Measurements from ENCODE around the gene PITHD1. TPM values are rescaled to one million over a fixed set of nuclear protein-coding genes. Genes with fewer than 3 reads are reported as not detected.

PITHD1 gene
- total and polyA plus RNA-seq, 10 of the 15 experiments (the other 5 are each of a cell fraction or from before 2014, with no cell fraction given), result 23.7 to 82.2 (median 67.0) TPM

DNA sequence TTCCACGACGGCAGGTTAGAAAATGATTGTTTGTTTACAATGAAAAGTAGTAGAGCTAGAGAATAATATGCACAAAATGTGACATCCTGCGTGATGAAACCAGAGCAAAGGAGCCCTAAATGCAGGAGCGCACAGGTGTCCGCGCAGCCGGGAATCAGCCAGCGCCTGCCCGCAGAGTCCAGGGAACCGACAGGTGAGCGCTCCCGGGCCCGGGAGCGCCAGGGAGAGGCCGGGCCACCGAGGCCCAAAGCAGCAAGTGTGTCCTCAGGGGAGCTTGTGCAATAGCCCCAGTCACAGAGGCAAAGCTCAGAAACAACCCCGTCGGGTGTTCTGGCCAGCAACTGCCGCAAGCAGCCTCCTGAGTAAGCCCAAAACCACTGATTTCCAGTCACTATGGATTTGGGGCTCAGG lies 23.1 kb downstream of the PITHD1 start:
- no peak for DNase-seq (ENCODE audit: low read depth, low spot score)
- Histone ChIP-seq H3K9ac (ENCODE audit: control insufficient read depth, insufficient read depth, low read length) (peak overlapping the region; percentile 73), H3K27ac (ENCODE audit: control insufficient read depth, insufficient read depth) (peak overlapping the region; percentile 49), H3K4me2 (ENCODE audit: control insufficient read depth, insufficient read depth) (peak overlapping the region; percentile 82), H3K4me3 (peak overlapping the region; percentile 71), H2AFZ (ENCODE audit: control insufficient read depth, low read depth, low read length) (no peak overlapping the region), H3K79me2 (ENCODE audit: control insufficient read depth, insufficient read depth, low read length) (peaks cover 10% of the 10 kb centered on the region), H3K4me1 (ENCODE audit: control insufficient read depth, insufficient read depth, low read length) (peaks cover 9% of the 10 kb centered on the region), H3K9me3 (replicated peaks; ENCODE audit: control insufficient read depth, insufficient read depth, low read length) (no peaks in the 10 kb centered on the region), H3K27me3 (replicated peaks in 1 of 2; ENCODE audit: control insufficient read depth in 2 of 2, insufficient read depth in 2 of 2, low read length in 1 of 2) (no peaks in the 10 kb centered on the region), H3K36me3 (ENCODE audit: control insufficient read depth in 2 of 2, insufficient read depth in 2 of 2, low read length in 1 of 2) (peaks cover 3 to 8% of the 10 kb centered on the region in 2 experiments; a peak in 3 of 4 replicates), H4K20me1 (ENCODE audit: control insufficient read depth, insufficient read depth) (no peaks in the 10 kb centered on the region)
- TF ChIP-seq JUNB (IDR thresholded peaks at IDR 0.05), result no peak
- TF ChIP-seq, protein P1, sequence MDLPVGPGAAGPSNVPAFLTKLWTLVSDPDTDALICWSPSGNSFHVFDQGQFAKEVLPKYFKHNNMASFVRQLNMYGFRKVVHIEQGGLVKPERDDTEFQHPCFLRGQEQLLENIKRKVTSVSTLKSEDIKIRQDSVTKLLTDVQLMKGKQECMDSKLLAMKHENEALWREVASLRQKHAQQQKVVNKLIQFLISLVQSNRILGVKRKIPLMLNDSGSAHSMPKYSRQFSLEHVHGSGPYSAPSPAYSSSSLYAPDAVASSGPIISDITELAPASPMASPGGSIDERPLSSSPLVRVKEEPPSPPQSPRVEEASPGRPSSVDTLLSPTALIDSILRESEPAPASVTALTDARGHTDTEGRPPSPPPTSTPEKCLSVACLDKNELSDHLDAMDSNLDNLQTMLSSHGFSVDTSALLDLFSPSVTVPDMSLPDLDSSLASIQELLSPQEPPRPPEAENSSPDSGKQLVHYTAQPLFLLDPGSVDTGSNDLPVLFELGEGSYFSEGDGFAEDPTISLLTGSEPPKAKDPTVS (IDR thresholded peaks at IDR 0.05; ENCODE audit: low read depth, low read length), result no peak
- TF ChIP-seq, protein P2, sequence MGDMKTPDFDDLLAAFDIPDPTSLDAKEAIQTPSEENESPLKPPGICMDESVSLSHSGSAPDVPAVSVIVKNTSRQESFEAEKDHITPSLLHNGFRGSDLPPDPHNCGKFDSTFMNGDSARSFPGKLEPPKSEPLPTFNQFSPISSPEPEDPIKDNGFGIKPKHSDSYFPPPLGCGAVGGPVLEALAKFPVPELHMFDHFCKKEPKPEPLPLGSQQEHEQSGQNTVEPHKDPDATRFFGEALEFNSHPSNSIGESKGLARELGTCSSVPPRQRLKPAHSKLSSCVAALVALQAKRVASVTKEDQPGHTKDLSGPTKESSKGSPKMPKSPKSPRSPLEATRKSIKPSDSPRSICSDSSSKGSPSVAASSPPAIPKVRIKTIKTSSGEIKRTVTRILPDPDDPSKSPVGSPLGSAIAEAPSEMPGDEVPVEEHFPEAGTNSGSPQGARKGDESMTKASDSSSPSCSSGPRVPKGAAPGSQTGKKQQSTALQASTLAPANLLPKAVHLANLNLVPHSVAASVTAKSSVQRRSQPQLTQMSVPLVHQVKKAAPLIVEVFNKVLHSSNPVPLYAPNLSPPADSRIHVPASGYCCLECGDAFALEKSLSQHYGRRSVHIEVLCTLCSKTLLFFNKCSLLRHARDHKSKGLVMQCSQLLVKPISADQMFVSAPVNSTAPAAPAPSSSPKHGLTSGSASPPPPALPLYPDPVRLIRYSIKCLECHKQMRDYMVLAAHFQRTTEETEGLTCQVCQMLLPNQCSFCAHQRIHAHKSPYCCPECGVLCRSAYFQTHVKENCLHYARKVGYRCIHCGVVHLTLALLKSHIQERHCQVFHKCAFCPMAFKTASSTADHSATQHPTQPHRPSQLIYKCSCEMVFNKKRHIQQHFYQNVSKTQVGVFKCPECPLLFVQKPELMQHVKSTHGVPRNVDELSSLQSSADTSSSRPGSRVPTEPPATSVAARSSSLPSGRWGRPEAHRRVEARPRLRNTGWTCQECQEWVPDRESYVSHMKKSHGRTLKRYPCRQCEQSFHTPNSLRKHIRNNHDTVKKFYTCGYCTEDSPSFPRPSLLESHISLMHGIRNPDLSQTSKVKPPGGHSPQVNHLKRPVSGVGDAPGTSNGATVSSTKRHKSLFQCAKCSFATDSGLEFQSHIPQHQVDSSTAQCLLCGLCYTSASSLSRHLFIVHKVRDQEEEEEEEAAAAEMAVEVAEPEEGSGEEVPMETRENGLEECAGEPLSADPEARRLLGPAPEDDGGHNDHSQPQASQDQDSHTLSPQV (IDR thresholded peaks at IDR 0.05), result no peak
- FAIRE-seq, result no peak
- in situ Hi-C loops (cut with MboI) (loop anchor here (10.0 kb wide), 1 partner anchor 63 kb away; the partner anchor contains the start of gene FUCA1), intact Hi-C loops (cut with micrococcal nuclease; ENCODE audit: unreplicated experiment) (no loop called here)
- ChIA-PET CTCF (interaction anchor here (0.8 to 7.5 kb wide), 8 partner anchors 10 to 116 kb away, joined by 4 to 63 read pairs (median 8); partner anchors contain the start of genes CNR2 and LYPLA2), SMC1A (ENCODE audit: uncharacterized antibody, unreplicated experiment) (interaction anchor here (0.8 to 3.5 kb wide), 7 partner anchors 8 to 115 kb away, joined by 4 to 16 read pairs (median 6); partner anchors contain the start of gene PITHD1), POLR2A (interaction anchor here (0.6 to 3.0 kb wide), 4 partner anchors 9 to 206 kb away, joined by 3 to 19 read pairs (median 6); partner anchors contain the start of gene HMGCL), RAD21 (ENCODE audit: unreplicated experiment) (interaction anchor here (1.7 to 3.3 kb wide), 4 partner anchors 21 to 115 kb away, joined by 6 to 15 read pairs (median 8); partner anchors contain the start of gene PITHD1)
- ATAC-seq, result no peak
- BruUV-seq (replicated peaks), result TSS peak; percentile 52
- 57% methylated on average over 19 of the region's 19 CpGs for WGBS (ENCODE audit: insufficient coverage, insufficient replicate concordance, low lambda C conversion rate, missing lambda C conversion rate)

Data from GM12878 (cell line).